ENCODE measurements around the gene ACP5. TPM values are rescaled to one million over a fixed set of nuclear protein-coding genes. Genes with fewer than 3 reads are reported as not detected.

The ACP5 gene
- total RNA-seq, 1 experiment from 2014 or later, result 2.3 TPM

- no peaks in the 10 kb centered on the region for H3K27me3 ChIP-seq (ENCODE audit: insufficient read depth, low read length)
- H3K27me3 Mint-ChIP-seq (ENCODE audit: low read depth), result no peaks in the 10 kb centered on the region
These were observed 7.4 kb downstream of the ACP5 start for GRCh38 chr19:11570039-11570462.

More at GRCh38 chr19:11570039-11570462, 7.4 kb downstream of the ACP5 start:
- no peak overlapping the region for H2BK120ac ChIP-seq (ENCODE audit: low read depth, low read length, poor library complexity, severe bottlenecking)
- no peak overlapping the region for H3K14ac ChIP-seq (ENCODE audit: insufficient read depth, low read length)
- no peak overlapping the region for H3K9ac ChIP-seq (ENCODE audit: extremely low read depth, insufficient read length, low read length)
- H4K5ac ChIP-seq (ENCODE audit: insufficient read length, low read depth, low read length), result no peak overlapping the region
- DNase-seq, result no peak
- H3K23ac ChIP-seq (ENCODE audit: insufficient read length, low read depth, low read length), result no peak overlapping the region
- no CpG with 5 or more reads among the region's 5 CpGs for WGBS (ENCODE audit: extremely low coverage, insufficient read length, low lambda C conversion rate)
- no peak overlapping the region for H3T11ph ChIP-seq (ENCODE audit: low read length)
- H3K9me3 Mint-ChIP-seq, result no peaks in the 10 kb centered on the region
- no peak overlapping the region for H2AK5ac ChIP-seq (ENCODE audit: insufficient read length, low read length)
- no peaks in the 10 kb centered on the region for H3K4me1 Mint-ChIP-seq
- H2AFZ ChIP-seq (ENCODE audit: low read length), result no peak overlapping the region
- no peaks in the 10 kb centered on the region for H3K36me3 Mint-ChIP-seq (ENCODE audit: insufficient read depth in 1 of 3, low read depth in 3 of 3)
- no peak overlapping the region for H3K27ac Mint-ChIP-seq
- H2BK12ac ChIP-seq (ENCODE audit: insufficient read length, low read depth, low read length), result no peak overlapping the region
- no peak overlapping the region for H3K4ac ChIP-seq (ENCODE audit: low read depth, low read length)
- H3K56ac ChIP-seq (ENCODE audit: insufficient read length, low read depth, low read length), result no peak overlapping the region
- no peak overlapping the region for H2BK20ac ChIP-seq (ENCODE audit: low read depth, low read length, poor library complexity, severe bottlenecking)
- no peak overlapping the region for H3K4me2 ChIP-seq (ENCODE audit: insufficient read depth, insufficient read length, low read length)
- no peak overlapping the region for H4K8ac ChIP-seq (replicated peaks; ENCODE audit: insufficient read length, low read depth, low read length)
- H3K4me3 Mint-ChIP-seq, result no peak overlapping the region
- H3K4me1 ChIP-seq (ENCODE audit: insufficient read depth, low read length), result no peaks in the 10 kb centered on the region
- no peaks in the 10 kb centered on the region for H3K23me2 ChIP-seq (ENCODE audit: insufficient read length, low read depth, low read length, poor library complexity, severe bottlenecking)
- no peaks in the 10 kb centered on the region for H4K20me1 ChIP-seq (ENCODE audit: control insufficient read depth, insufficient read depth, insufficient read length)
- H3K79me1 ChIP-seq (ENCODE audit: insufficient read depth, low read depth, low read length, poor library complexity, severe bottlenecking), result no peaks in the 10 kb centered on the region
- H3K18ac ChIP-seq (ENCODE audit: insufficient read length, low read depth, low read length), result no peak overlapping the region
- H2BK15ac ChIP-seq (ENCODE audit: low read depth, low read length), result no peak overlapping the region
- no peak overlapping the region for H3K27ac ChIP-seq (ENCODE audit: insufficient read length, low read depth, low read length)
- no peak overlapping the region for H4K91ac ChIP-seq (ENCODE audit: insufficient read length, low read depth, low read length)
- no peak overlapping the region for H2BK5ac ChIP-seq (ENCODE audit: insufficient read length, low read length)
- H3K9me3 ChIP-seq (ENCODE audit: control insufficient read depth, low read depth, low read length), result no peaks in the 10 kb centered on the region
- no peaks in the 10 kb centered on the region for H3K79me2 ChIP-seq (ENCODE audit: insufficient read depth, low read length)
- no peak for TF ChIP-seq CTCF (conservative IDR thresholded peaks at IDR 0.05)
